ENCODE measurements around the gene NCOR2.

Gene NCOR2

GRCh38 chr12:124566997-124567672, at the start of gene NCOR2:
Gene NCOR2, minus strand, starts transcription at chr12:124567612. Its CDS starts 72,361 bp downstream, at chr12:124495251.
- no peak for DNase-seq

GRCh38 chr12:124616394-124617221, 49.2 kb upstream of the NCOR2 start:
- no peak for DNase-seq

GRCh38 chr12:124614512-124615292, 47.3 kb upstream of the NCOR2 start:
- DNase-seq, result no peak

DNA sequence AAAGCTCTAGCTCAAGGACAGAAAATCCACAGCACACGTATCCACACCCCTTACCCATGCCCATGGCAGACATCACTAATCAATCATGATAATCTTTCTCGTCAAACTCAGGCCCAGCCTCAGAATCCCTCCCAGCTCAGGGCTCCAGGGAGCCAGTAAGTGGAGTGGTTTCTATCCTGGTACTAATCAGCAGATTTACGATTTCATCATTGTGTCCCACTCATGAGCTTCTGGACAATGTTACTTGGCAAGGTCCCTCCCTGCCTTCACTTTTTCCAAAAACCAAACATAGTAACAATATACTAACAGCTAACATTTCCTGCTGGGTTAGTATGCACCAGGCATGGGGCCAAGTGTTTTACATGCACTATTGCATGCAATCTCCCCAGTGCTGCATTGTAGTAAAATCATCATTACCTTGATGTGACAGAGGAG, 45.8 kb upstream of the NCOR2 start:
- peak; percentile 66 for DNase-seq

DNA sequence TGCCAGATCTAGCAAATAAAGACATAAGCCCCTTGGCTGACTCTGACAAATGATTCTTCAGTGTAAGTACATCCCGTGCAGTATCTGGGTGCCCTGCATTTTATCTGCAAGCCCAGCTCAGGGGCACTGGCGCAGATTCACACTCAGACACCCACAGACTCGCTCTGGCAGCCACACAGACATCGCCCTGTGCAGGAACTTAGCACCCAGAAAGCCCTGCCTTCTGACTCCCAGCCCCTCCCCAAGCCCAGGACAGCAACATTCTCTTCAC, 44.9 kb upstream of the NCOR2 start:
- DNase-seq, result no peak

DNA sequence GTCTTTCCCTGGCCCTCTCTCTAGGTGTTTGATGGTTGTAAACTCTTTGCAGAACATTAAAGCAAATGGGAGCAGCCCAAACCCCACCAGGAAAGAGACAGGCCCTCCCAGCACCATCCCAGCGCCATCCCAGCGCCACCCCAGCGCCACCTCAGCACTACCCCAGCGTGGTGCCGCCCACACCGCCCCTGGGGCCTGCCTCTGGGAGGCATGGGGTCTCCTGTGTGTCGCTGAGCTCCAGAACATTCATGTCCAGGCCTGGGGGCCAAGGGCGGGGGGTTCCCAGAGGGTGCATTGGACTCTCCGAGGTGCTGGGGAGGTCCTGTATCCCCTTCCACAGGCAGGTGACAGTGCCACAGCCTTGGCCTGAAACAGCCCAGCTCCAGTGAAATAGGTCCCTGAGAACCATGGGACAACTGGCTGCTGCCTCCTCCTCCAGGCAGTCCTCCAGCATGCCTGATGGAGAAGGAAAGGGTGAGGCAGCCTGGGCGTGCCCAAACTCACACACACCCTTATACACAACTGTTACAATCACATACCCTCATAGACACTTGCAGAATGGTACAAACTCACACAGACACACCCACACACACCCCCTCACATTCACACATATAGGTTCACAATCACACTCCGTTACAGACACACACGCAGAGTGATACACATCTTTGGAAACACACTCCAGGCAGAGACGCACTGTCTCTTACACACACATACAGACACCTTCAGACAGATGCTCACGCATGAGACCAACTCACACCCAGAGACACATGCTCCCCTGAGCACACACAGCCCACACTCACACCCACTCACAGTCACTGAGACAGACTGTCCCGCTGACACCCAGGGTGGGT, 44.4 kb upstream of the NCOR2 start:
- DNase-seq, result no peak

GRCh38 chr12:124610629-124611558, 43.5 kb upstream of the NCOR2 start:
- DNase-seq, result no peak

DNA sequence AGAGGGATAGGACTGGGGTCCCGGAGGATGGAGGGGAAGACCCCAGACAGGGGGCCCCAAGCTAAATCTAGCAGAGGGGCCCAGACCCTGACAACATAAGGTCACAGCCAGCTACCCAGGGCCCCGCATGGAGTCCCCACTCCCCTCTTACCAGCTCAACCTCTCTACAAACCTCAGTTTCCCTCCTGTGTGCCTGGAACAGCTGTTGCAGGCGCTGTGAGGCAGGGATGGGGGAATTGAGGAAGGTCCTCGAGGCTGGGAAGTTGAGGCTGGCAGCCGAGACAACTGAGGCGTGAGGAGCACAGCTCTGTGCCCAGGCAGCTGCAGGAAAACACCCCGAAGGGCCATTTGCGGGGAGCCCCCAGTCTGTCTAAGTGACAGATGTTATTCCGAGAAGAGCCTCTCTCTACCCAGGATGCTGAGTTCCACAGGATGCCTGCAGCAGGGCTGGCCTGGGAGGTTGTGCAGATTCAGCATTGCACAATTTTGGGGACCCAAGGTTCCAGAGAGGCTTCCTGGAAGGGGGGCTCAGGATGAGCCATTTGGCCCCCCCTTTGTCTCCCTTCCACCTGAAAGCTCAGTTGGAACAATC, 42.7 kb upstream of the NCOR2 start:
- no peak for DNase-seq

DNA sequence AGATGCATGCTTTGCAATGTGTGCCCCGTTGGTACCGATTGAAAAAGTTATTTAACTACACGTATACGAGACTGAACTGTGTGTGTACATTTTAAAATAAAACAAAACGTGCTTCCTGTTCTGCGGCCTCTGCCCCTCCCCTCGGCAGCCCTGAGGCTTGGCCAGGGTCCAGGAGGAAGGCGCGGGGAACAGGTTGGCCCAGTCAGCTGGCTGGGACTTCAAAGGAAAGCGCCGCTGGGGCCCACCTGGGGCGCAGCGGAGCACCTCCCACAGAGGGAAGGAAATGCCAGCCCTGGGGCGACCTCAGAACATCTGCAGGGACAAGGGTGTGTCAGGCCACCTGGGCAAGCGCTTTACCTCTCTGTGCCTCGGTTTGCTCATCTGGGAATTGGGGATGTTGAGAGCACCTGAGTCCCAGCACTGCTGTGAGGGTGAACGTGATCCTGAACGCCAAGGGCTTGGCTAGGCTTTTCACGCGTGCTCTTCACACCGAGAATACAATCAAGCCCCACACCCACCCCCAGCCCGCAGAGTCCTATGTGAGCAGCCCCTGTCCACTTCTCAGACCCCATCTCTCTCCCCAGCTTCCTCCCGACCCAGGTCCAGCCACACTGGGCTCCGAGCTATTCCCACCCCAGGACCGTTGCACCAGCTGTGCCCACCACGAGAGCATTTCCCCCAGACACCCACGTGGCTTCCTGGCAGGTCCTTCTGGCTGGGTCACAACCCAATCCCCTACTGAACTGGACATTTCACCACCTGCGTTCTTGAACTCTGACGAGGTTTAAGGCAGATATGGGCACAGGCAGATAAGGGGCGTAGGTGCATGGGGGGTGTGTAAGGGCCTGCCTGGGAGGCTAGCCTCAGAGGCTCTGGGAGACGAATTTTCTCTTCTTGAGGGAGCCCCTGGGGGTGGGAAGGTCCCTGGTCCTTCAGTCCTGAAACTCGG, 41.9 kb upstream of the NCOR2 start:
- DNase-seq, result peak; percentile 82

GRCh38 chr12:124608450-124608870, 41.0 kb upstream of the NCOR2 start:
- DNase-seq, result no peak

DNA sequence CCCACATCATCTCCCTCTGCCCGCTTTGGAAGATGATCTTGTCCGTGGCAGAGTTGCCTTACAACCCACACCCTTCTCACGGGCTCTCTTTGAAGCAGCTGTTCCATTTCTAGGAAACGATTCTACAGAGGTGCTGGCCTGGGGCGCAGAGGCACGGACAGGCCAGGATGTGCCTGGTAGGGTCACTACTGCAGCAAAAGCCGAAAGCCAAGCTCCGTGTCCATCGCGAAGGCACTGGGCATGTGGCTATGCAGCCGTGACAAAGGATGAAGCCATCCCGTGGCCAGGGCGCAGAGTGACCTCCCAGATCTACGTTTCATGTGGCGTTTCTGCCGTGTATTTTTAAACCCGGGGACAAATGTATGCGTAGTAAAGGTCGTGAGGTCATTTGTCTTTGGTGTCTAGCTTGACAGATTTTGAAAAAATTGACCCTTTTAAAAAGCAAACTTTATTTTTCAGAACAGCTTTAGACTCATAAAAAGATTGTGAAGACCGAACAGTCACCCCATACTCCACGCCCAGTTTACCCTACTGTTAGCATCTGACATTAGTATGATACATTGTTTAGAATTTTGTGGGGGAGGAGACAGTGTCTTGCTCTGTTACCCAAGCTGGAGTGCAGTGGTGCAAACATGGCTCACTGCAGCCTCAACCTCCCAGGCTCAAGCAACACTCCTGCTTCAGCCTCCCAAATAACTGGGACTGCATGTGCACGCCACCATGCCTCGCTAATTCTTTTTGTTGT, 40.4 kb upstream of the NCOR2 start:
- no peak for DNase-seq

- no peak for DNase-seq
These were observed 38.7 kb upstream of the NCOR2 start for GRCh38 chr12:124605883-124606774.

DNA sequence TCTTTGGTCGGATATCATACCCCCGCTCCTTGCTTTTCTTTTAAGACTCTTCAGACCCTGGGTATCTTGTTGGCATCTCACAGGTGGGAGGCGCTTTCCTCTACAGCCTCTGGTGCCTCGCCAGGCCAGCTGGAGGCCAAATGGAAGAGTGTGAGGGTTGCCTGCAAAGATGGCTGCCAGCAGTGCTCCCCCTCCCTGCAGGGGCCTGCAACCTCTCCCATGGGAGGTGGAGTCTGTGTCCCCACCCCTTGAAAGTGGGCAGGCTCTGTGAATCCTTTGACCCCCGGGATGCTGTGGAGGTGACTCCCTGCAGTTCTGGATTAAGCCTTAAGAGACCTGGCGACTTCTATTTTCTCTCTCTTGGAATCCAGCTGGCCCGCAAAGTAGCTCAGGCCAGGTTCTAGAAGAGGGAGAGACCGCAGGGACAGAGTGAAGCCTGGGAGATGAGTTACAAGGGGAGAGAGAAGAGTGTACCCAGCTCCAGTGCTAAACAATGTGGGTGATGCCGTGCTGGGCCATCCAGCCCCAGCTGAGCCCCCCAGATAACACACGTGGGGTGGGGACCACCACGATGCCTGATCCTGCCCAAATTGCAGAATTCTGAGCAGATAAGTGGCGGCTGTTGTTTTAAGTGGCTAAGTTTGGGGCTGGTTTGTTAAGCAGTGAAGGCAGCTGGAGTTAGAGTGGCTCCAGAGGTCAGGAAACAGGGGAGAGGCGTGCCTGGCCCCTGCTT, 37.9 kb upstream of the NCOR2 start:
- DNase-seq, result no peak

GRCh38 chr12:124604264-124604680, 36.9 kb upstream of the NCOR2 start:
- DNase-seq, result no peak

GRCh38 chr12:124603831-124604251, 36.4 kb upstream of the NCOR2 start:
- DNase-seq, result peak; percentile 79

DNA sequence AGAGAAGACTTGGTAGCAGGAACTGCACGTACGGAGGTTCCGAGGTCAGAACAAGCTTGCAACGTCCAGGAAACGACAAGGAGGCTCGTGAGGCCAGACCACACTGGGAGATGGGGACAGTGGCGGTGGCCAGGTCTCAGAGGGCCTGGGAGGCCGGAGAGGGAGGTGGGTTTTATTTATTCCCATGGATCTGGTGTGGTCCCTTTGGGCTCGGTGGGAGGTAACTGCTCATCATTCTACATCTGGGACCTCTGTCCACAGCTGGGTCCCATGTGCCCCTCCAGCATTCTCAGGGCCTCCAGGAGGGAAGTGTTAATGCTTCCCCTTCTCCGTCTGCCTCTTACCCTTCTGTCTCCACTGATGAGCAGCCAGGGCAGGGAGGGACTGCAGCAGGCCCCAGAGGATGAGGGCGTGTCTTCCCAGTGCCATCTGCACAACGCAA, 35.7 kb upstream of the NCOR2 start:
- peak; percentile 33 for DNase-seq

- no peak for DNase-seq
These were observed 34.3 kb upstream of the NCOR2 start for GRCh38 chr12:124601706-124602105.
